Measurements from ENCODE around the gene PTPN4.

DNA sequence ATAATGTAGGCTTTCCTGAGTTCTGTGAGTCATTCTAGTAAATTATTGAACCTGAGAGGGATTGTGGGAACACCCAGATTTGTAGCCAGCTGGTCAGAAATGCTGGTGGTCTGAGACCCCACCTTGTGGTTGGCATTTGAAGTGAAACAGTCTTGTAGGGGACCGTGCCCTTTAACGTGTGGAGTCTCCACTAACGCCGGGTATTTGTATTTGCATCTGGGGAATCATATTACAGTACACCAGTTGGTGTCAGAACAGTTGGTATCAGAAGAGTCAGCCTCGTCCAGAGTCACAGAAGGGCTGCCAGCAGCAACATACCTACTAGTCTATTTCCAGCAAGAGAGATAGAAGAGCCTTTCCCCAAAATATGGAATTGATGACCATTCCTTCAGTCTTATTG is 38.3 kb upstream of the PTPN4 start:
- TF ChIP-seq, protein P1, sequence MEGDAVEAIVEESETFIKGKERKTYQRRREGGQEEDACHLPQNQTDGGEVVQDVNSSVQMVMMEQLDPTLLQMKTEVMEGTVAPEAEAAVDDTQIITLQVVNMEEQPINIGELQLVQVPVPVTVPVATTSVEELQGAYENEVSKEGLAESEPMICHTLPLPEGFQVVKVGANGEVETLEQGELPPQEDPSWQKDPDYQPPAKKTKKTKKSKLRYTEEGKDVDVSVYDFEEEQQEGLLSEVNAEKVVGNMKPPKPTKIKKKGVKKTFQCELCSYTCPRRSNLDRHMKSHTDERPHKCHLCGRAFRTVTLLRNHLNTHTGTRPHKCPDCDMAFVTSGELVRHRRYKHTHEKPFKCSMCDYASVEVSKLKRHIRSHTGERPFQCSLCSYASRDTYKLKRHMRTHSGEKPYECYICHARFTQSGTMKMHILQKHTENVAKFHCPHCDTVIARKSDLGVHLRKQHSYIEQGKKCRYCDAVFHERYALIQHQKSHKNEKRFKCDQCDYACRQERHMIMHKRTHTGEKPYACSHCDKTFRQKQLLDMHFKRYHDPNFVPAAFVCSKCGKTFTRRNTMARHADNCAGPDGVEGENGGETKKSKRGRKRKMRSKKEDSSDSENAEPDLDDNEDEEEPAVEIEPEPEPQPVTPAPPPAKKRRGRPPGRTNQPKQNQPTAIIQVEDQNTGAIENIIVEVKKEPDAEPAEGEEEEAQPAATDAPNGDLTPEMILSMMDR (IDR thresholded peaks at IDR 0.05): peak in 6 of 12 donors; percentile 7 to 36 (median 24)
- no peak for TF ChIP-seq POLR2A (IDR thresholded peaks at IDR 0.05)
